OCI-LY1 (cell line): Measurements from ENCODE around the gene CD248.

Experiments used
- CTCF ChIP-seq: fragments of 200-600 bp; sonication (generic), shearing (Covaris generic); IDR thresholded peaks from 2 replicates; pipeline ENCODE4 v1.5.1; 2017; ENCODE audit warnings: mild to moderate bottlenecking, antibody characterized with exemption, low read length, moderate library complexity, mixed read lengths
- EZH2 ChIP-seq: fragments of 200-600 bp; sonication (generic), shearing (Covaris generic); IDR thresholded peaks from 2 replicates; pipeline ENCODE4 v1.8.0; 2017; ENCODE audit warnings: borderline replicate concordance, mixed run types, mild to moderate bottlenecking, antibody characterized with exemption, low read length, moderate library complexity, mixed read lengths

- TF ChIP-seq CTCF (no peak), EZH2 (no peak)
Measured at GRCh38 chr11:66315498-66315885, 1.4 kb downstream of the CD248 start.
